CD4-positive, alpha-beta memory T cell (primary cell): ENCODE measurements around the gene TPRN. TPM values are rescaled to one million over a fixed set of nuclear protein-coding genes. Genes with fewer than 3 reads are reported as not detected.

Experiments used
- CTCF ChIA-PET: fragments of 350-600 bp; sonication (Branson Sonifier 250); formaldehyde crosslinking; loops from one replicate; lab custom pipeline; 2021; ENCODE audit warnings: inconsistent platforms; ENCODE audit not compliant: partially characterized antibody; lab: Charles Lee
- POLR2A ChIA-PET: fragments of 350-600 bp; sonication (Branson Sonifier 250); formaldehyde crosslinking; loops from one replicate; lab custom pipeline; 2021; ENCODE audit not compliant: partially characterized antibody; lab: Charles Lee
- DNase-seq, 5 donors: peaks; one replicate each; pipeline versions ENCODE4 v3.0.0 to v3.0.0-alpha.2; 2020 to 2022; ENCODE audit warnings: mixed read lengths in 1 of 5
- H3K27ac ChIP-seq: one replicate; pipeline ENCODE4 v1.7.0; 2013; ENCODE audit warnings: low read depth, low read length
- H3K27me3 ChIP-seq: 2 replicates; pipeline ENCODE4 v1.7.0; 2013; ENCODE audit warnings: mild to moderate bottlenecking, low read length, moderate library complexity; ENCODE audit not compliant: insufficient read depth
- H3K36me3 ChIP-seq: 2 replicates; pipeline ENCODE4 v1.7.0; 2013; ENCODE audit warnings: mild to moderate bottlenecking, low read length, moderate library complexity; ENCODE audit not compliant: insufficient read depth
- H3K4me1 ChIP-seq: 2 replicates; pipeline ENCODE4 v1.7.0; 2013; ENCODE audit warnings: mild to moderate bottlenecking, low read length, moderate library complexity; ENCODE audit not compliant: insufficient read depth
- H3K4me3 ChIP-seq, 2 donors: one replicate each; pipeline ENCODE4 v1.7.0; 2013; ENCODE audit warnings: low read length in 2 of 2, mild to moderate bottlenecking in 1 of 2
- H3K9me3 ChIP-seq, 2 donors: one replicate each; pipeline ENCODE4 v1.7.0; 2013; ENCODE audit warnings: low read length in 2 of 2, control low read depth in 1 of 2; ENCODE audit not compliant: control insufficient read depth in 1 of 2
- H3K27ac Mint-ChIP-seq, 7 donors: one replicate each; pipeline ENCODE4 v1.8.0; 2020 to 2021; ENCODE audit warnings: mixed read lengths in 7 of 7, mild to moderate bottlenecking in 6 of 7, inconsistent platforms in 3 of 7, moderate library complexity in 3 of 7
- H3K27me3 Mint-ChIP-seq, 2 donors: one replicate each; pipeline ENCODE4 v1.8.0; 2020 to 2021; ENCODE audit warnings: mixed read lengths in 2 of 2
- H3K36me3 Mint-ChIP-seq, 2 donors: one replicate each; pipeline ENCODE4 v1.8.0; 2020 to 2021; ENCODE audit warnings: mixed read lengths in 2 of 2, inconsistent platforms in 1 of 2, mild to moderate bottlenecking in 1 of 2
- H3K4me1 Mint-ChIP-seq, 4 donors: one replicate each; pipeline ENCODE4 v1.8.0; 2020 to 2021; ENCODE audit warnings: mixed read lengths in 4 of 4, mild to moderate bottlenecking in 1 of 4
- H3K4me3 Mint-ChIP-seq, 8 donors: one replicate each; pipeline ENCODE4 v1.8.0; 2020 to 2021; ENCODE audit warnings: mixed read lengths in 8 of 8, mild to moderate bottlenecking in 7 of 8, moderate library complexity in 6 of 8, inconsistent platforms in 3 of 8
- H3K9me3 Mint-ChIP-seq, 8 donors: one replicate each; pipeline ENCODE4 v1.8.0; 2020 to 2021; ENCODE audit warnings: mixed read lengths in 8 of 8, mild to moderate bottlenecking in 5 of 8, inconsistent platforms in 3 of 8, moderate library complexity in 1 of 8
- intact Hi-C: fragments of 100-400 bp; cut with micrococcal nuclease; formaldehyde crosslinking; loops from one replicate; pipeline ENCODE4 v1.15.1; 2023
- polyA plus RNA-seq, 2 donors: library from polyadenylated mRNA; unstranded; fragments of 300-500 nt; fragmentation: Illumina TruSeq; gene quantifications; one replicate each; pipeline ENCODE4 v1.2.3, GENCODE V29; 2021
- total RNA-seq, 2 experiments: library from RNA; stranded (reverse); gene quantifications; one replicate each; pipeline ENCODE4 v1.2.3, GENCODE V29; 2021

The TPRN gene
- total and polyA plus RNA-seq, 4 experiments from 2014 or later: 0.27 to 8.6 (median 4.5) TPM

DNA sequence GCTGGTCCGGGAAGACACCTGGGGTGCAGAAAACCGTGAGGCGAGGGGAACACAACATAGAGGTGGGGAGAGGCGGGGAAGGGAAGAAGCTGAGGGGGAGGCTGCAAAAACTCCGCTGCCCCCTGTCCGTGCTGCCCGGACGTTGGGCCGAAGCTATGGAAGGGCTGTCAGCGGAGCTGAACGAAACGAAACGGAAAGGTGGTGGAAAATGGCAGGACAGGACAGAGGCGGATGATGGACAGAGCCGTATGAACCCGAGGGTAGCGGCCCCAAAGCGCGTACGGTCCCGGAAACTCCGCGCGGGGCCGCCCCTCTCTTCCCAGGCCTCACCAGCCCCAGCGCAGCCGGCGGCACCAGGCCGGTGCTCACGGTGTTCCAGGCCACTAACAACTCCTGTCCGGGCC, 12.5 kb downstream of the TPRN start:
- Mint-ChIP-seq H3K36me3 (peaks cover 6 to 27% of the 10 kb centered on the region in 2 donors), H3K4me3 (peak overlapping the region; percentile 88 to 97 (median 93)), H3K27ac (peak overlapping the region; percentile 86 to 98 (median 94)), H3K9me3 (peaks cover 0 to 5% (median 0%) of the 10 kb centered on the region in 8 donors), H3K4me1 (peaks cover 22 to 63% (median 33%) of the 10 kb centered on the region in 4 donors), H3K27me3 (no peaks in the 10 kb centered on the region)
- intact Hi-C loops: loop anchor here (1.0 to 2.0 kb wide), 5 partner anchors 12 to 101 kb away; partner anchors contain the start of genes MAN1B1, NDOR1, TMEM203 and TPRN
- Histone ChIP-seq H3K27ac (peak overlapping the region; percentile 96), H3K27me3 (no peaks in the 10 kb centered on the region), H3K4me3 (peak overlapping the region; percentile 81 to 90), H3K36me3 (peaks cover 26% of the 10 kb centered on the region), H3K4me1 (peaks cover 41% of the 10 kb centered on the region), H3K9me3 (no peaks in the 10 kb centered on the region)
- ChIA-PET CTCF (interaction anchor here (1.1 to 3.8 kb wide), 8 partner anchors 10 to 92 kb away, joined by 3 to 15 read pairs (median 5); partner anchors contain the start of genes RNF224 and TPRN), POLR2A (interaction anchor here (0.6 to 8.9 kb wide), 17 partner anchors 11 to 654 kb away, joined by 3 to 169 read pairs (median 8); partner anchors contain the start of genes CYSRT1, MAN1B1, NDOR1 and NELFB)
- no peak for DNase-seq

- no peaks in the 10 kb centered on the region for H3K27me3 ChIP-seq
- peaks cover 41% of the 10 kb centered on the region for H3K4me1 ChIP-seq
- H3K36me3 ChIP-seq: peaks cover 33% of the 10 kb centered on the region
- H3K4me1 Mint-ChIP-seq: peaks cover 22 to 63% (median 33%) of the 10 kb centered on the region in 4 donors
- POLR2A ChIA-PET: interaction anchor here (0.6 to 8.9 kb wide), 13 partner anchors 12 to 153 kb away, joined by 3 to 169 read pairs (median 11); partner anchors contain the start of genes CYSRT1, MAN1B1, NDOR1 and NELFB
- peaks cover 0 to 5% (median 0%) of the 10 kb centered on the region in 8 donors for H3K9me3 Mint-ChIP-seq
- intact Hi-C loops: no loop called here
- CTCF ChIA-PET: interaction anchor here (0.9 to 3.8 kb wide), 5 partner anchors 13 to 92 kb away, joined by 3 to 15 read pairs (median 5); partner anchors contain the start of genes RNF224 and TPRN
- H3K27me3 Mint-ChIP-seq: no peaks in the 10 kb centered on the region
- peak overlapping the region; percentile 81 to 90 for H3K4me3 ChIP-seq
- peak overlapping the region; percentile 96 for H3K27ac ChIP-seq
- H3K27ac Mint-ChIP-seq: peak overlapping the region; percentile 60 to 98 (median 92)
- H3K9me3 ChIP-seq: no peaks in the 10 kb centered on the region
- no peak for DNase-seq
- H3K36me3 Mint-ChIP-seq: peaks cover 6 to 27% of the 10 kb centered on the region in 2 donors
- H3K4me3 Mint-ChIP-seq: peak overlapping the region; percentile 88 to 97 (median 93)
Observed at GRCh38 chr9:137187386-137187785, 13.2 kb downstream of the TPRN start.

DNA sequence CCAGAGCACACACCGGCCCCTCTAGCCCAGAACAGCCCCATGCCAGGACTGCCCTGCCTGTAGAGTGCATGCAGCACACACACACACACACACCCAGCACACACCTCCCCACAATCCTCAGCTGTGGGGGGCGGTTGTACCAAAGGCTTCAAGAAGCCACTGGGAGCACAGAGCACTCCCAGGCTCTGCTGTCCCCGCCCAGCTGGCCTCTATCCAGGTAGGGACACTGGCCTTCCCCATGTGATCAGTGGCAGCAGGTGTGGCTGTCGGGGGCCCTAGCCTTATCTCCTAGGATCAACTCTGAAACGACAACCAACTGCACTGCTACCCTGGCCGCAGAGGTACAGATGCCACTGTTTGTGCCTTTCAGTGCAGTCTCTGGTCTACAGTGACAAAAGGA, 14.2 kb downstream of the TPRN start:
- POLR2A ChIA-PET: interaction anchor here (8.9 kb wide), 1 partner anchor 16 kb away, joined by 169 read pairs; the partner anchor contains the start of genes NDOR1, TMEM203 and TPRN
- CTCF ChIA-PET: interaction anchor here (3.8 kb wide), 1 partner anchor 51 kb away, joined by 15 read pairs; no protein-coding TSS in a partner anchor
- Histone ChIP-seq H3K36me3 (peaks cover 35% of the 10 kb centered on the region), H3K4me3 (no peak overlapping the region), H3K27ac (no peak overlapping the region), H3K27me3 (no peaks in the 10 kb centered on the region), H3K9me3 (no peaks in the 10 kb centered on the region), H3K4me1 (peaks cover 41% of the 10 kb centered on the region)
- Mint-ChIP-seq H3K36me3 (peaks cover 11 to 33% of the 10 kb centered on the region in 2 donors), H3K4me3 (peak overlapping the region; percentile 65 to 97 (median 90)), H3K27me3 (no peaks in the 10 kb centered on the region), H3K27ac (peak overlapping the region in 3 of 7 donors; percentile 18 to 91 (median 50)), H3K4me1 (peaks cover 22 to 63% (median 33%) of the 10 kb centered on the region in 4 donors), H3K9me3 (peaks cover 0 to 5% (median 0%) of the 10 kb centered on the region in 8 donors)
- intact Hi-C loops: no loop called here
- no peak for DNase-seq

DNA sequence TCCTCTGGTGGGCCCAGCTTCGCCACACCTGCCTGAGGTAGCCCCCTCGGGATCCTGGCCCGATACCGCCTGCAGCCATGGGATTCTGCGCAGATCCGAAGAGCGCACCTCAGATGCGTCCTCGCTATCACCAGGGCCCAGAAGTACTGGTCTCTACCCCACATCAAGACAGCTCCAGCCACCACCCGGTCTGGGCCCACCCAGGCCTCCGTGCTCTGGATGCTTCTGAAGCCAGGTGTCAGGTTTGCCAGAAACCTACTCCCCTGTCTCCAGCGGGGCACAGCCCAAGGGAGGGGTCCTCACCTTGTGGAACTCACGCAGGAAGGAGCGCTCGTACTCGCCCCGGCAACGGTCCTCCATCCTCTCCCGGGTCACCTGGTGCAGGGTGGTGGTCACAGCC, 14.6 kb downstream of the TPRN start:
- Histone ChIP-seq H3K27me3 (no peaks in the 10 kb centered on the region), H3K27ac (no peak overlapping the region), H3K4me3 (no peak overlapping the region), H3K9me3 (no peaks in the 10 kb centered on the region), H3K4me1 (peaks cover 41% of the 10 kb centered on the region), H3K36me3 (peaks cover 39% of the 10 kb centered on the region)
- intact Hi-C loops: no loop called here
- Mint-ChIP-seq H3K4me1 (peaks cover 22 to 60% (median 33%) of the 10 kb centered on the region in 4 donors), H3K4me3 (peak overlapping the region in 1 of 8 donors; percentile 92), H3K9me3 (peaks cover 0 to 5% (median 0%) of the 10 kb centered on the region in 8 donors), H3K27ac (peak overlapping the region in 1 of 7 donors; percentile 18), H3K27me3 (no peaks in the 10 kb centered on the region), H3K36me3 (peaks cover 11 to 32% of the 10 kb centered on the region in 2 donors)
- DNase-seq: no peak
- POLR2A ChIA-PET: interaction anchor here (8.9 kb wide), 1 partner anchor 17 kb away, joined by 169 read pairs; the partner anchor contains the start of genes NDOR1, TMEM203 and TPRN
- CTCF ChIA-PET: no interaction called here

GRCh38 chr9:137184881-137185660, 15.5 kb downstream of the TPRN start:
- DNase-seq: no peak
- ChIA-PET POLR2A (interaction anchor here (8.9 kb wide), 1 partner anchor 17 kb away, joined by 169 read pairs; the partner anchor contains the start of genes NDOR1, TMEM203 and TPRN), CTCF (no interaction called here)
- Histone ChIP-seq H3K36me3 (peaks cover 42% of the 10 kb centered on the region), H3K27me3 (no peaks in the 10 kb centered on the region), H3K4me3 (no peak overlapping the region), H3K27ac (no peak overlapping the region), H3K9me3 (no peaks in the 10 kb centered on the region), H3K4me1 (peaks cover 36% of the 10 kb centered on the region)
- Mint-ChIP-seq H3K27ac (peak overlapping the region in 1 of 7 donors; percentile 6), H3K36me3 (peaks cover 11 to 30% of the 10 kb centered on the region in 2 donors), H3K9me3 (peaks cover 0 to 5% (median 0%) of the 10 kb centered on the region in 8 donors), H3K4me3 (peak overlapping the region in 1 of 8 donors; percentile 33), H3K4me1 (peaks cover 22 to 52% (median 30%) of the 10 kb centered on the region in 4 donors), H3K27me3 (no peaks in the 10 kb centered on the region)
- intact Hi-C loops: no loop called here

DNA sequence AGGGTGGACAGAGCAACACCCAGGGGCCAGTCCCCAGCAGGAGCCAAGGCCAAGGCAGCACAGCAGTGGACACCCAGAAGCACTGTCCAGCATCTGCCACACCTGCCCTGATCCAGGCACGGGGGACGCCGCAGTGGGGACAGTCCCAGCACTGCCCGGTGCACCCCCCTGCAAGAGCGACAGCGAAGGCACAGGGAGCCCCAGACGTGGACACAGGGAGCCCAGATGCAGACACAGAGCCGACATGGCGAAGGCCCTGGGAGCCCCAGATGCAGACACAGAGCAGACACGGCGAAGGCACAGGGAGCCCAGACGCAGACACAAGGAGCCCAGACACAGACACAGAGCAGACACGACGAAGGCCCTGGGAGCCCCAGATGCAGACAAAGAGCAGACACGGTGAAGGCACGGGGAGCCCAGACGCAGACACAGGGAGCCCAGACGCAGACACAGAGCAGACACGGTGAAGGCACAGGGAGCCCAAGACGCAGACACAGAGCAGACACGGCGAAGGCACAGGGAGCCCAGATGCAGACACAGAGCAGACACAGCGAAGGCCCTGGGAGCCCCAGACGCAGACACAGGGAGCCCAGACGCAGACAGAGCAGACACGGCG, 16.5 kb downstream of the TPRN start:
- peaks cover 18 to 42% (median 23%) of the 10 kb centered on the region in 4 donors for H3K4me1 Mint-ChIP-seq
- no peaks in the 10 kb centered on the region for H3K27me3 Mint-ChIP-seq
- CTCF ChIA-PET: no interaction called here
- intact Hi-C loops: no loop called here
- Histone ChIP-seq H3K4me3 (no peak overlapping the region), H3K4me1 (peaks cover 26% of the 10 kb centered on the region), H3K27me3 (no peaks in the 10 kb centered on the region), H3K36me3 (peaks cover 39% of the 10 kb centered on the region), H3K27ac (no peak overlapping the region), H3K9me3 (no peaks in the 10 kb centered on the region)
- H3K9me3 Mint-ChIP-seq: peaks cover 0 to 5% (median 0%) of the 10 kb centered on the region in 8 donors
- H3K36me3 Mint-ChIP-seq: peaks cover 11 to 30% of the 10 kb centered on the region in 2 donors
- H3K27ac Mint-ChIP-seq: peak overlapping the region in 2 of 7 donors; percentile 21 to 76
- DNase-seq: no peak
- peak overlapping the region in 2 of 8 donors; percentile 19 to 34 for H3K4me3 Mint-ChIP-seq
- POLR2A ChIA-PET: no interaction called here
